Osteocyte (in vitro differentiated cells): ENCODE data around the gene C1GALT1. TPM values are rescaled to one million over a fixed set of nuclear protein-coding genes. Genes with fewer than 3 reads are reported as not detected.

Experiments
- DNase-seq: peaks from one replicate; pipeline ENCODE4 v3.0.0; 2021; ENCODE audit warnings: mixed read lengths; ENCODE audit not compliant: unreplicated experiment; ENCODE audit errors: extremely low spot score
- H3K27ac Mint-ChIP-seq: one replicate; pipeline ENCODE4 v1.8.0; 2021; ENCODE audit warnings: mild to moderate bottlenecking, mixed read lengths; ENCODE audit not compliant: unreplicated experiment
- H3K27me3 Mint-ChIP-seq: one replicate; pipeline ENCODE4 v1.8.0; 2021; ENCODE audit warnings: mixed read lengths; ENCODE audit not compliant: unreplicated experiment
- H3K36me3 Mint-ChIP-seq: one replicate; pipeline ENCODE4 v1.8.0; 2021; ENCODE audit warnings: mixed read lengths; ENCODE audit not compliant: unreplicated experiment
- H3K4me1 Mint-ChIP-seq: one replicate; pipeline ENCODE4 v1.8.0; 2021; ENCODE audit warnings: mixed read lengths; ENCODE audit not compliant: unreplicated experiment
- H3K4me3 Mint-ChIP-seq: one replicate; pipeline ENCODE4 v1.8.0; 2021; ENCODE audit warnings: mild to moderate bottlenecking, moderate library complexity, mixed read lengths; ENCODE audit not compliant: unreplicated experiment
- H3K9me3 Mint-ChIP-seq: one replicate; pipeline ENCODE4 v1.8.0; 2021; ENCODE audit warnings: mixed read lengths; ENCODE audit not compliant: unreplicated experiment
- total RNA-seq: library from RNA; stranded (reverse); gene quantifications from 2 replicates; pipeline ENCODE4 v1.2.1, GENCODE V29; 2021
- TF ChIP-seq, protein P1 (sequence below): fragments of 200-600 bp; sonication (generic); IDR thresholded peaks from 2 replicates; pipeline ENCODE4 v1.5.0; 2021; ENCODE audit warnings: antibody characterized with exemption, mild to moderate bottlenecking, moderate library complexity

The C1GALT1 gene
- total RNA-seq, 1 donor from 2014 or later = 30.9 TPM

DNA sequence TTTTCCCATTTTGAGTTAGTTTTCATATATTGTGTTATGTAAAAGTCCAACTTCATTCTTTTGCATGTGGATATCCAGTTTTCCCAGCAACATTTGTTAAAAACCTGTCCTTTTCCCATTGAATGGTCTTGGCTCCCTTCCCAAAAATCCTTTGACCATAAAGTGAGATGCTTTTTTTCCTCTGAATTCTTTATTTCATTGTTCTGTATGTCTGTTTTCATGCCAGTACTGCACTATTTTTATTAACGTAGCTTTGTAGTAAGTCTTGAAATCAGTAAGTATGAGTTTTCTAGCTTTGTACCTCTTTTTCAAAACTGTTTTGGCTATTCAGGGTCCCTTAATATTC is 20.0 kb downstream of the C1GALT1 start:
- TF ChIP-seq, protein P1, sequence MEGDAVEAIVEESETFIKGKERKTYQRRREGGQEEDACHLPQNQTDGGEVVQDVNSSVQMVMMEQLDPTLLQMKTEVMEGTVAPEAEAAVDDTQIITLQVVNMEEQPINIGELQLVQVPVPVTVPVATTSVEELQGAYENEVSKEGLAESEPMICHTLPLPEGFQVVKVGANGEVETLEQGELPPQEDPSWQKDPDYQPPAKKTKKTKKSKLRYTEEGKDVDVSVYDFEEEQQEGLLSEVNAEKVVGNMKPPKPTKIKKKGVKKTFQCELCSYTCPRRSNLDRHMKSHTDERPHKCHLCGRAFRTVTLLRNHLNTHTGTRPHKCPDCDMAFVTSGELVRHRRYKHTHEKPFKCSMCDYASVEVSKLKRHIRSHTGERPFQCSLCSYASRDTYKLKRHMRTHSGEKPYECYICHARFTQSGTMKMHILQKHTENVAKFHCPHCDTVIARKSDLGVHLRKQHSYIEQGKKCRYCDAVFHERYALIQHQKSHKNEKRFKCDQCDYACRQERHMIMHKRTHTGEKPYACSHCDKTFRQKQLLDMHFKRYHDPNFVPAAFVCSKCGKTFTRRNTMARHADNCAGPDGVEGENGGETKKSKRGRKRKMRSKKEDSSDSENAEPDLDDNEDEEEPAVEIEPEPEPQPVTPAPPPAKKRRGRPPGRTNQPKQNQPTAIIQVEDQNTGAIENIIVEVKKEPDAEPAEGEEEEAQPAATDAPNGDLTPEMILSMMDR = no peak
- Mint-ChIP-seq H3K4me1 (peaks cover 17% of the 10 kb centered on the region), H3K27me3 (no peaks in the 10 kb centered on the region), H3K9me3 (peaks cover 22% of the 10 kb centered on the region), H3K4me3 (no peak overlapping the region), H3K36me3 (peaks cover 19% of the 10 kb centered on the region), H3K27ac (no peak overlapping the region)
- no peak for DNase-seq

DNA sequence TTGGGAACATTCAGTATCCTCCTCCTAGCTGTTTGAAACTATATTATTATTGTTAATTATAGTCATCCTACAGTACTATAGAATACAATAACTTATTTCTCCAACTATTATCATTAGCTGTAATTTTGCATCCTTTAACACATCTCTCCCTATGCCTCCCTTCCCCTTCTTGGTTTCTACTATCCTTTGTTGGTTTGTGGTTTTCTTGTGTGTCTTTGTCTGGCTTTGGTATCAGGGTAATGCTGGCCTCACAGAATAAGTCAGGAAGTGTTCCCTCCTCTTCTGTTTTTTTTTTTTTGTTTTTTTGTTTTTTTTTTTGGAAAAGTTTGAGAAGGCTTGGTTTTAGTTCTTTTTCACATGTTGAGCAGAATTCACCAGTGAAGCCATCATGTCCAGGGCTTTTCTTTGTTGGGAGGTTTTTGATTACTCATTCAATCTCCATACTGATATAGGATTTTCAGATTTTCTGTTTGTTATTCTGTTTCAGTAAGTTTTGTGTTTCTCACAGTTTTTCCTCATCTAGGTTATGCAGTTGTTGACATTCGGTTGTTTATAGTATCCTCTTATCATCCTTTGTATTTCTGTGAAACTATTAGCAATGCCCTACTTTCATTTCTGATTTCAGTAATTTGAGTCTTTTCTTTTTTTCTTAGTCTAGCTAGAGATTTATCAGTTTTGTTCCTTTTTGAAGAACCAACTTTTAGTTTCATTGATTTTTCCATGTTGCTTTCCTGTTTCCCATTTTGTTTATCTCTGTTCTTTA is 21.6 kb downstream of the C1GALT1 start:
- Mint-ChIP-seq H3K27me3 (no peaks in the 10 kb centered on the region), H3K36me3 (peaks cover 20% of the 10 kb centered on the region), H3K9me3 (peaks cover 25% of the 10 kb centered on the region), H3K4me1 (peaks cover 22% of the 10 kb centered on the region), H3K4me3 (no peak overlapping the region), H3K27ac (no peak overlapping the region)
- TF ChIP-seq, protein P1 = no peak
- DNase-seq = no peak

- H3K4me1 Mint-ChIP-seq = peaks cover 12% of the 10 kb centered on the region
These were observed 25.5 kb downstream of the C1GALT1 start for GRCh38 chr7:7207876-7208275.

DNA sequence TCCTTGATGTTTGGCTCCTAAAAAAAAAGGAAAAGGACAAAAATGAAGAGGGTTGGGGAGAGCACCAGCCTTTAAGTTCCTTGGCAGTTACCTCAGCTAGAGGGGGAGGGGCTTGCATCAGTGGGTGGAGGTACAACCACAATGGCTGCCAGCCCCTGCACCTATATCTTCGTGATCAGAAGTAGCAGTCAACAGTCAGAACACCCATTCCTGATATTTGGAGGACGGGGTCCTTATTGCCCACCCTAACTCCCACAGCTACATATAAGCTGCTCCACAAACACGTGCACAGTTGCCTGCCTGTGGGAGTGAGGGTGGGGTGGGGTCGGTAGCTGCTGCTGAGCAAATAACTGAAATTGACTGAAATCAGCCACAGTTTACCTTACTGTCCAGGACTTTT is 26.2 kb downstream of the C1GALT1 start:
- H3K36me3 Mint-ChIP-seq = peaks cover 19% of the 10 kb centered on the region
- peaks cover 12% of the 10 kb centered on the region for H3K4me1 Mint-ChIP-seq
- H3K4me3 Mint-ChIP-seq = no peak overlapping the region
- peaks cover 20% of the 10 kb centered on the region for H3K9me3 Mint-ChIP-seq
- no peaks in the 10 kb centered on the region for H3K27me3 Mint-ChIP-seq
- TF ChIP-seq, protein P1 = no peak
- DNase-seq = no peak
- H3K27ac Mint-ChIP-seq = no peak overlapping the region

More at GRCh38 chr7:7207876-7208275, 25.5 kb downstream of the C1GALT1 start:
- no peak overlapping the region for H3K27ac Mint-ChIP-seq
- no peaks in the 10 kb centered on the region for H3K27me3 Mint-ChIP-seq
- no peak overlapping the region for H3K4me3 Mint-ChIP-seq
- DNase-seq = no peak
- H3K9me3 Mint-ChIP-seq = peaks cover 25% of the 10 kb centered on the region
- peaks cover 19% of the 10 kb centered on the region for H3K36me3 Mint-ChIP-seq
- TF ChIP-seq, protein P1 = no peak

DNA sequence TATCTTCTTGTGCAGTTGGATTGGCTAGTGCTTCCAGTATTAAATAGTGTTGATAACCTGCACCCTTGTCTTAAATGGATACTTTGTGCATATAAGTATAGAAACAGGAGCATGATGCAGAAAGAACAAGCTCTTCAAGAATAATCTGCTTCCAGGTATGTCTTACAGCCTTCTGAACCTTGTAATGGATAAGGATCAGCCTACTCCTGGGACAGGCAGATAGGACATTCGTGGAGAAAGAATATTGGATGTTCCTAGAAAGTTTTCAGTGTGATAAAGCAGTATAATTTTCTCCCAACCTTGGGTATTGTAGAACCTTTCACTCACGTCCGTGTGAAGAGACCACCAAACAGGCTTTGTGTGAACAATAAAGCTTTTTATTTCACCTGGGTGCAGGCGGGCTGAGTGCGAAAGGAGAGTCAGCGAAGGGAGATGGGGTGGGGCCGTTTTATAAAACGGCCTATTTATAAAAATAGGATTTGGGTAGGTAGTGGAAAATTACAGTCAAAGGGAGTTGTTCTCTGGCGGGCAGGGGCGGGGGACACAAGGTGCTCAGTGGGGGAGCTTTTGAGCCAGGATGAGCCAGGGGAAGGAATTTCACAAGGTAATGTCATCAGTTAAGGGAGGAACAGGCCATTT is 27.2 kb downstream of the C1GALT1 start:
- Mint-ChIP-seq H3K4me1 (peaks cover 11% of the 10 kb centered on the region), H3K9me3 (peaks cover 11% of the 10 kb centered on the region), H3K36me3 (peaks cover 14% of the 10 kb centered on the region), H3K27me3 (no peaks in the 10 kb centered on the region), H3K4me3 (no peak overlapping the region), H3K27ac (no peak overlapping the region)
- TF ChIP-seq, protein P1 = no peak
- DNase-seq = no peak
